Prostate gland (tissue), 2 donors: ENCODE data around the gene GXYLT1.

ENCODE experiments used
- CTCF ChIP-seq, 4 experiments: fragments of 200-600 bp in 2 of 4; fragments of 450-650 bp in 2 of 4; sonication (generic) in 2 of 4; IDR thresholded peaks; 1 replicate in 3 of 4; 2 replicates in 1 of 4; pipeline ENCODE4 v1.5.1; 2016 to 2019; ENCODE audit warnings: antibody characterized with exemption in 4 of 4, mild to moderate bottlenecking in 2 of 4, moderate library complexity in 2 of 4
- POLR2A ChIP-seq: fragments of 450-650 bp; IDR thresholded peaks from one replicate; pipeline ENCODE4 v1.6.1; 2016; ENCODE audit warnings: antibody characterized with exemption, mild to moderate bottlenecking
- POLR2AphosphoS5 ChIP-seq: sonication (generic); formaldehyde crosslinking; IDR thresholded peaks from one replicate; pipeline ENCODE4 v1.6.1; 2017; ENCODE audit warnings: antibody characterized with exemption

GRCh38 chr12:42053456-42053855 lies 91.2 kb downstream of the GXYLT1 start:
- TF ChIP-seq CTCF (IDR thresholded peaks at IDR 0.05) (no peak), POLR2AphosphoS5 (no peak), POLR2A (no peak)
